Loucy (cell line): ENCODE results near the gene C10orf67.

Source experiments
- H2AFZ ChIP-seq: fragments of 200-600 bp; sonication (generic); 2 replicates; pipeline ENCODE4 v1.6.0; 2016; ENCODE audit warnings: antibody characterized with exemption, mild to moderate bottlenecking, low read length, moderate library complexity
- H3F3A ChIP-seq: fragments of 200-600 bp; 2 replicates; pipeline ENCODE4 v1.6.0; 2016; ENCODE audit warnings: antibody characterized with exemption, low read depth, mild to moderate bottlenecking
- H3K27me3 ChIP-seq: fragments of 200-600 bp; sonication (generic); 2 replicates; pipeline ENCODE4 v1.6.1; 2014; ENCODE audit warnings: low read length, mild to moderate bottlenecking; ENCODE audit not compliant: insufficient read depth, poor library complexity, severe bottlenecking
- H3K36me3 ChIP-seq: fragments of 200-600 bp; sonication (generic); 2 replicates; pipeline ENCODE4 v1.6.1; 2016; ENCODE audit warnings: low read length; ENCODE audit not compliant: insufficient read depth
- H3K4me1 ChIP-seq: fragments of 200-600 bp; sonication (generic); 2 replicates; pipeline ENCODE4 v1.5.1; 2014; ENCODE audit warnings: low read length, mild to moderate bottlenecking; ENCODE audit not compliant: insufficient read depth, poor library complexity, severe bottlenecking
- H3K4me2 ChIP-seq: fragments of 200-600 bp; sonication (generic); 2 replicates; pipeline ENCODE4 v1.6.0; 2014; ENCODE audit warnings: antibody characterized with exemption, low read length, low read depth, mild to moderate bottlenecking; ENCODE audit not compliant: poor library complexity, severe bottlenecking
- H3K4me3 ChIP-seq: fragments of 200-600 bp; sonication (generic); 2 replicates; pipeline ENCODE4 v1.5.1; 2014; ENCODE audit warnings: low read length, mild to moderate bottlenecking, mixed read lengths; ENCODE audit not compliant: poor library complexity, severe bottlenecking
- H3K79me2 ChIP-seq: fragments of 200-600 bp; sonication (generic); 2 replicates; pipeline ENCODE4 v1.6.1; 2014; ENCODE audit warnings: low read length; ENCODE audit not compliant: insufficient read depth
- H3K9ac ChIP-seq: fragments of 200-600 bp; sonication (generic); 2 replicates; pipeline ENCODE4 v1.6.0; 2014; ENCODE audit warnings: mild to moderate bottlenecking, low read depth, low read length, moderate library complexity; ENCODE audit not compliant: poor library complexity, severe bottlenecking
- H3K9me2 ChIP-seq: fragments of 200-600 bp; sonication (generic); replicated peaks from 2 replicates; pipeline ENCODE4 v1.6.1; 2016; ENCODE audit warnings: low read depth, low read length, mixed read lengths
- H3K9me3 ChIP-seq: fragments of 200-600 bp; sonication (generic); 2 replicates; pipeline ENCODE4 v1.6.1; 2014; ENCODE audit warnings: mild to moderate bottlenecking, antibody characterized with exemption, low read length, low read depth; ENCODE audit not compliant: insufficient read depth
- H4K20me1 ChIP-seq: fragments of 200-600 bp; sonication (generic); 2 replicates; pipeline ENCODE4 v1.6.0; 2014; ENCODE audit warnings: antibody characterized with exemption, low read length, mild to moderate bottlenecking; ENCODE audit not compliant: insufficient read depth, poor library complexity, severe bottlenecking
- EZH2phosphoT487 ChIP-seq: fragments of 200-600 bp; IDR thresholded peaks from 2 replicates; pipeline ENCODE4 v1.6.1; 2018; ENCODE audit warnings: antibody characterized with exemption, mild to moderate bottlenecking, moderate library complexity, borderline replicate concordance
- TF ChIP-seq, protein P1 (sequence below): fragments of 200-600 bp; sonication (generic); conservative IDR thresholded peaks from 2 replicates; pipeline ENCODE4 v1.5.1; 2014; ENCODE audit warnings: mild to moderate bottlenecking, antibody characterized with exemption, low read length

Gene C10orf67

DNA sequence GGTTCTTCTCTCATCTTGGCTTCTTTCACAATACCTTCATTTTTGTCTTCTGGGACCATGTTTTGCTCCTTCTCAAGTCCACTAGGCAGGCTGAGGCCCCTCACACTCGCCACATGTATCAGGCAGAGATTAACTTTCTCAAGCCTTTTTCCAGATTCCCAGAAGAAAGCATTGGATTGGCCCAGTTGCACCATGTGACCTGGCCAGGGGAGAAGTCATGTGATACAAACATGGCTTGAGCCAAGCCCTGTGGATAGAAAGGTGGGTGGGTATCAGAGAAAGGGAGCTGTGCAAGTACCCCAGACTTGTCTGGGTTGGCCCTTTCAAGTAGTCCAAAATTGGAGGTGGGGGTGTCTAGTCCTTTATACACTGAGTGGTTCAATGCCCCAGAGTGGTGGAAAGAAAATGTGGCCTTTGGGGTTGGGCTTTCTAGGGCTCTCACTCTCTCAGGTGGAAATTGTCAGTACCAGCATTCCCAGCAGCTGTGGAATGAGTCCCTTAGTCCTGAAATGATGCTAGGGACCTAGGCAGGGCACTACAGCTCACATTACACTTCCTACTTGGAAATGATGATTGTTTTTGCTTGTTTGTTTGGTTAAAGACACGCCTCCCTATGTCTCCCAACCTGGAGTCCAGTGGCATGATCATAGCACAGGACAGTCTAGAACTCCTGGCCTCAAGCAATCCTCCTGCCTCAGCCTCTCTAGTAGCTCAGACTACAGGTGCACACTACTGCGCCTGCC is 36.9 kb upstream of the C10orf67 start:
- TF ChIP-seq, protein P1, sequence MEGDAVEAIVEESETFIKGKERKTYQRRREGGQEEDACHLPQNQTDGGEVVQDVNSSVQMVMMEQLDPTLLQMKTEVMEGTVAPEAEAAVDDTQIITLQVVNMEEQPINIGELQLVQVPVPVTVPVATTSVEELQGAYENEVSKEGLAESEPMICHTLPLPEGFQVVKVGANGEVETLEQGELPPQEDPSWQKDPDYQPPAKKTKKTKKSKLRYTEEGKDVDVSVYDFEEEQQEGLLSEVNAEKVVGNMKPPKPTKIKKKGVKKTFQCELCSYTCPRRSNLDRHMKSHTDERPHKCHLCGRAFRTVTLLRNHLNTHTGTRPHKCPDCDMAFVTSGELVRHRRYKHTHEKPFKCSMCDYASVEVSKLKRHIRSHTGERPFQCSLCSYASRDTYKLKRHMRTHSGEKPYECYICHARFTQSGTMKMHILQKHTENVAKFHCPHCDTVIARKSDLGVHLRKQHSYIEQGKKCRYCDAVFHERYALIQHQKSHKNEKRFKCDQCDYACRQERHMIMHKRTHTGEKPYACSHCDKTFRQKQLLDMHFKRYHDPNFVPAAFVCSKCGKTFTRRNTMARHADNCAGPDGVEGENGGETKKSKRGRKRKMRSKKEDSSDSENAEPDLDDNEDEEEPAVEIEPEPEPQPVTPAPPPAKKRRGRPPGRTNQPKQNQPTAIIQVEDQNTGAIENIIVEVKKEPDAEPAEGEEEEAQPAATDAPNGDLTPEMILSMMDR, result no peak
- no peak for TF ChIP-seq EZH2phosphoT487
- Histone ChIP-seq H3K4me2 (no peak overlapping the region), H4K20me1 (no peaks in the 10 kb centered on the region), H2AFZ (no peak overlapping the region; the same call in 1 of the 2 replicates), H3K9me2 (no peaks in the 10 kb centered on the region), H3K36me3 (no peaks in the 10 kb centered on the region), H3K9ac (no peak overlapping the region), H3K79me2 (no peaks in the 10 kb centered on the region), H3F3A (no peaks in the 10 kb centered on the region), H3K4me3 (no peak overlapping the region), H3K4me1 (no peaks in the 10 kb centered on the region), H3K27me3 (peaks cover 4% of the 10 kb centered on the region), H3K9me3 (no peaks in the 10 kb centered on the region)

DNA sequence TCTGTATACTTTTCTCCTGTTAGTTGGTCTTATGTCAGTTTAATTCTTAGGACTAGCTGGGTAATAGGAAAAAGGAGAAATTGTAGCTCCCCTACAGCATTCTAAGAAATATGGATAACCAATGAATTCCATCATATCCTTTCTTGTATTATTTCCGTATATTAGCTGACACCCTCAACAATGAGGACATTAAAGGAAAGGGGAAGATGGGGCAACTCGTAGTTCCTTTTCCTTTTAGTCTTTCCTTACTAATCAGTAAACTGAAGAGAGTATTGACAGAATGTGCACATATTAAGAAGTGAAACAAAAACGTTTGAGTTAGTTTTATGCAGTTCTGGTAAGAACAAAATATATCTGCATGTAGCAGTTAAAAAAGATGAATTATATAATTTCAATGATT is 35.1 kb upstream of the C10orf67 start:
- H3K79me2 ChIP-seq, result no peaks in the 10 kb centered on the region
- no peak overlapping the region for H3K9ac ChIP-seq
- no peak overlapping the region for H2AFZ ChIP-seq
- peaks cover 4% of the 10 kb centered on the region for H3K27me3 ChIP-seq
- no peaks in the 10 kb centered on the region for H4K20me1 ChIP-seq
- H3K9me2 ChIP-seq, result no peaks in the 10 kb centered on the region
- H3K4me3 ChIP-seq, result no peak overlapping the region
- no peaks in the 10 kb centered on the region for H3K4me1 ChIP-seq
- H3K36me3 ChIP-seq, result no peaks in the 10 kb centered on the region
- no peaks in the 10 kb centered on the region for H3F3A ChIP-seq
- TF ChIP-seq, protein P1, result no peak
- no peak for TF ChIP-seq EZH2phosphoT487
- H3K4me2 ChIP-seq, result no peak overlapping the region
- no peaks in the 10 kb centered on the region for H3K9me3 ChIP-seq

DNA sequence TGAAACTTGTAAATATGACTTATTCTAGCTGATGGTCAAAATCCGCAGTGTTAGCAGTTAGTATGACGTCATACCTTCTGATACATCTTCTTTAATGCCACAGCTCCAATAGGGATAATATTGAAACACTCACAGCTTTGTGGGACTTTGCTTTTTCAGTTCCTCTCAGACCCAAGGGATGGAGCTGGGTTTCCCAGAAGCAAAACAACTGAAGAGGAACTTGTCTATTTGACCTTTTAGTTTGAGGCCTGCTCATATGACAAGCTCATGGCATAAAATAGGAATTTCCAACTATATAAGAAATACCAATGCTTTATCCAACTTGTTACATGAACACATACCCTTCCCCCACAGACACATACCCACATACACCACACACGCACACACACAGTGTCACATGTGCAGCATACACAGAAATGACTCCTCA is 31.6 kb upstream of the C10orf67 start:
- Histone ChIP-seq H2AFZ (no peak overlapping the region), H3K9ac (no peak overlapping the region), H3K9me3 (no peaks in the 10 kb centered on the region), H3K4me3 (no peak overlapping the region), H3K9me2 (no peaks in the 10 kb centered on the region), H3K4me1 (no peaks in the 10 kb centered on the region), H3K27me3 (peaks cover 4% of the 10 kb centered on the region), H3K79me2 (no peaks in the 10 kb centered on the region), H4K20me1 (no peaks in the 10 kb centered on the region), H3F3A (no peaks in the 10 kb centered on the region), H3K36me3 (no peaks in the 10 kb centered on the region), H3K4me2 (no peak overlapping the region)
- no peak for TF ChIP-seq EZH2phosphoT487
- TF ChIP-seq, protein P1, result no peak
